Measurements from ENCODE around the gene BMS1.
"Not testable (repeated sequence)": the region's sequence is repeated elsewhere in the genome, so short reads cannot be mapped to it uniquely, and the experiment has no call there.

The BMS1 gene, protein sequence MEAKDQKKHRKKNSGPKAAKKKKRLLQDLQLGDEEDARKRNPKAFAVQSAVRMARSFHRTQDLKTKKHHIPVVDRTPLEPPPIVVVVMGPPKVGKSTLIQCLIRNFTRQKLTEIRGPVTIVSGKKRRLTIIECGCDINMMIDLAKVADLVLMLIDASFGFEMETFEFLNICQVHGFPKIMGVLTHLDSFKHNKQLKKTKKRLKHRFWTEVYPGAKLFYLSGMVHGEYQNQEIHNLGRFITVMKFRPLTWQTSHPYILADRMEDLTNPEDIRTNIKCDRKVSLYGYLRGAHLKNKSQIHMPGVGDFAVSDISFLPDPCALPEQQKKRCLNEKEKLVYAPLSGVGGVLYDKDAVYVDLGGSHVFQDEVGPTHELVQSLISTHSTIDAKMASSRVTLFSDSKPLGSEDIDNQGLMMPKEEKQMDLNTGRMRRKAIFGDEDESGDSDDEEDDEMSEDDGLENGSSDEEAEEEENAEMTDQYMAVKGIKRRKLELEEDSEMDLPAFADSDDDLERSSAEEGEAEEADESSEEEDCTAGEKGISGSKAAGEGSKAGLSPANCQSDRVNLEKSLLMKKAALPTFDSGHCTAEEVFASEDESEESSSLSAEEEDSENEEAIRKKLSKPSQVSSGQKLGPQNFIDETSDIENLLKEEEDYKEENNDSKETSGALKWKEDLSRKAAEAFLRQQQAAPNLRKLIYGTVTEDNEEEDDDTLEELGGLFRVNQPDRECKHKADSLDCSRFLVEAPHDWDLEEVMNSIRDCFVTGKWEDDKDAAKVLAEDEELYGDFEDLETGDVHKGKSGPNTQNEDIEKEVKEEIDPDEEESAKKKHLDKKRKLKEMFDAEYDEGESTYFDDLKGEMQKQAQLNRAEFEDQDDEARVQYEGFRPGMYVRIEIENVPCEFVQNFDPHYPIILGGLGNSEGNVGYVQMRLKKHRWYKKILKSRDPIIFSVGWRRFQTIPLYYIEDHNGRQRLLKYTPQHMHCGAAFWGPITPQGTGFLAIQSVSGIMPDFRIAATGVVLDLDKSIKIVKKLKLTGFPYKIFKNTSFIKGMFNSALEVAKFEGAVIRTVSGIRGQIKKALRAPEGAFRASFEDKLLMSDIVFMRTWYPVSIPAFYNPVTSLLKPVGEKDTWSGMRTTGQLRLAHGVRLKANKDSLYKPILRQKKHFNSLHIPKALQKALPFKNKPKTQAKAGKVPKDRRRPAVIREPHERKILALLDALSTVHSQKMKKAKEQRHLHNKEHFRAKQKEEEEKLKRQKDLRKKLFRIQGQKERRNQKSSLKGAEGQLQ

GRCh38 chr10:42782446-42783180, at the start of gene BMS1:
Gene BMS1 (plus strand): TSS chr10:42782795. CDS start chr10:42784395, 1,600 bp downstream.
- peak; percentile 77 for DNase-seq (ENCODE audit: low read depth)

- no peak for DNase-seq (ENCODE audit: low read depth)
Observed at GRCh38 chr10:42734536-42734935, 48.1 kb upstream of the BMS1 start.

GRCh38 chr10:42738679-42739078, 43.9 kb upstream of the BMS1 start:
- DNase-seq (ENCODE audit: low read depth) = no peak

DNA sequence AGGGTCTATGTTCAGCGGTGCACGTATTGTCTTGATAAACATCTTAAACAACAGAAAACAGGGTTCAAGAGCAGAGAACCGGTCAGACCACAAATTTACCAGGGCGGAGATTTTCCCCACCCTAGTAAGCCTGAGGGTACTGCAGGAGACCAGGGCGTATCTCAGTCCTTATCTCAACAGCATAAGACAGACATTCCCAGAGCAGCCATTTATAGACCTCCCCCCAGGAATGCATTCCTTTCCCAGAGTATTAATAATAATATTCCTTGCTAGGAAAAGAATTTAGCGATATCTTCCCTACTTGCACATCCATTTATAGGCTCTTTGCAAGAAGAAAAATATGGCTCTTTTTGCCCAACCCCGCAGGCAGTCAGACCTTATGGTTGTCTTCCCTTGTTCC, 41.1 kb upstream of the BMS1 start:
- DNase-seq (ENCODE audit: low read depth) = not testable (repeated sequence)

- no peak for DNase-seq (ENCODE audit: low read depth)
Observed at GRCh38 chr10:42743697-42744096, 38.9 kb upstream of the BMS1 start.

DNA sequence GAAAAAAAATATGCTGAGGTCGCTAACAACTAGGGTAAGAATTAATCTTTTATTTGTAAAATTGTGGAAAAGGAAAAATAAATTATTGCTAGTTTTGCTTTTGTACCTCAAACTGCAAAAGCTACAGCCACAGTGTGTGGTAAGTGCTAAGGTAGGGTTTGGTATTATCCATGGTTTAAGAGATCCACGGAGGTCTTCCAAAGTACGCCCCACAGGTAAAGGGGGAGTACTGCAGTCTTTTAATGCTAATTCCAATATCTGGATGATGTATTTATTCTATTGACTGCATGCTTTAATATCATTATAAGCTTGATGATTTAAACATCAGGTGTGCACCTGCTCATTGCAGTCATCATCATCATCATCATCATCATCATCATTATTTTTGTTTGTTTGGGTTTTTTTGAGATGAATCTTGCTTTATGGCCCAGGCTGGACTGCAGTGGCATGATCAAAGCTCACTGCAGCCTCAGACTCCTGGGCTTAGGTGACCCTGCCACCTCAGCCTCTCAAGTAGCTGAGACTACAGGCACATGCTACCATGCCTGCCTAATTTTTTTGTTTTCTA, 38.4 kb upstream of the BMS1 start:
- no peak for DNase-seq (ENCODE audit: low read depth)

GRCh38 chr10:42753126-42753506, 29.5 kb upstream of the BMS1 start:
- peak; percentile 49 for DNase-seq (ENCODE audit: low read depth)

DNA sequence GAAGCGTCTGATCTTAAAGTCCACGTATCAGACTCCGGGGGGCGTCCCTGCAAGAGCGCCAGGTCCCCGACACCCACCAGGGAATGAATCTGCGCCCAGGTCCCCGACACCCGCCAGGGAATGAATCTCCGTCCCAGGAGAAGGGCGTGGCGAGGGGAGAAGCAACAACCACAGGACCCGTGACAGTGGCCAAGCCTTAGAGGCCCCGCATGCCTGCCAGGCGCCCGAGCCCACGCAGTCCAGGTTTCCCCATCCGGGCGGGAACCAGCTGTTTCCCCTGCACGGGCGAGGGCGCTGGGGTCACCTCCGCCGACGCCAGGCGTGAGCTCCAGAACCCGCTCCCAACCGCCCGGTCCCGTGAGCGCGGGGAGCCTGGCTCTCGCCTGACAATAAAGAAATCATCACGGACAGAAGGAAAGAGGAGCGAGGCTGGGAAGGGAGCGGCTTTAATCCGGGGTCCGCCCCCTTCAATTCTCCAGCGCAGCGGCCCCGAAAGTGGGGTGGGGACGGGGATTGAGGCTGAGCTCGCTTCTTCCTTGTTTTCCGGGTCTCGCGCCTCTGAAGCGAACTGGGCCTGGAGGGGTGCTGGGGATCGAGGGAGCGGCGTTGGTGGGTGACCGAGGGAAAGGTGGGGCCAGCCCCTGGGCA, 29.0 kb upstream of the BMS1 start:
- no peak for DNase-seq (ENCODE audit: low read depth)

- DNase-seq (ENCODE audit: low read depth) = no peak
Observed at GRCh38 chr10:42754155-42755027, 28.2 kb upstream of the BMS1 start.

- no peak for DNase-seq (ENCODE audit: low read depth)
Observed at GRCh38 chr10:42755028-42755451, 27.6 kb upstream of the BMS1 start.

- DNase-seq (ENCODE audit: low read depth) = no peak
Observed at GRCh38 chr10:42755556-42756093, 27.0 kb upstream of the BMS1 start.

DNA sequence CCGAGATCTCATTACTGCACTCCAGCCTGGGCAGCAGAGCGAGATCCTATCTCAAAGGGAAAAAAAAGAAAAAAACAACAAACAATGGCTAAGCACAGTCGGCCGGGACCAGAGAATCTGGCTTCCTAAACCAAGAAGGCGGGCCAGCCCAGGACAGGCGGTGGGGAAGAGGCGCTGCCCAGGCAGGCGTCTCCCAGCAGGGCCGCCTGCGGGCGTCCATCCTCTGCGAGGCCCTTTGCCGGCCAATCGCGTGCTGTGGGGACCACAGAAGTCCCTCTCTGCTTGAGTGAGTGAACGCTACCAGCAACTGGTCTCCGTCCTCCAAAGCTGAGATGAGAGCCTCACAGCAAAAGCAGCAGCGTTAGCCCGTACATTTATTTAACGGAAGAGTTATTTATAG, 14.7 kb upstream of the BMS1 start:
- DNase-seq (ENCODE audit: low read depth) = no peak

DNA sequence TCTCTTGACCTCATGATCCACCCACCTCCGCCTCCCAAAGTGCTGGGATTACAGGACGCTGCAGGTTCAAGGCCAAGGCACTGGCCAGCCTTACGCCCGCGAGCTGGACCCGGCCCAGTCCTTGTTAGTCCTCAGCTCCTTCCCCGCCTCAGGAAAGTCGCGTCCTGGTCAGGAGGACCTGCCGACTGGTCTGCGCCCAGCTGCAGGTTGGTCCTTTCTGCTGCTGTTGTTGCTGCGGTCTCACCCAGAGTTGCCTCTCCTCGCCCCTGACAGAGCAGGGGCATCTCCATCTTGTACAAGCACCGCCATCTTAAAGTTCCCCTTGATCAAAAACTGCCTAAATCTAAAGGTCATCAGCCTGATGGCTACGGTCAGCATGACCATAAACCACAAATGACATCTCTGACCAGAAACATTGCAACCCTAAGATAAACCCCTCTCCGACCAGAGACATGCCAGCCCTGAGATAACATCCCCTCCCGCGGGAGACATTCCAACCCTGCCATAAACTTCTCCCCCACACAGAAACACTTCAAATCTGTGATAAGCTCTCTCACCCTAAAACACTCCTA, 13.9 kb upstream of the BMS1 start:
- DNase-seq (ENCODE audit: low read depth) = no peak

GRCh38 chr10:42769173-42769572, 13.4 kb upstream of the BMS1 start:
- no peak for DNase-seq (ENCODE audit: low read depth)

GRCh38 chr10:42769673-42770072, 12.9 kb upstream of the BMS1 start:
- no peak for DNase-seq (ENCODE audit: low read depth)

DNA sequence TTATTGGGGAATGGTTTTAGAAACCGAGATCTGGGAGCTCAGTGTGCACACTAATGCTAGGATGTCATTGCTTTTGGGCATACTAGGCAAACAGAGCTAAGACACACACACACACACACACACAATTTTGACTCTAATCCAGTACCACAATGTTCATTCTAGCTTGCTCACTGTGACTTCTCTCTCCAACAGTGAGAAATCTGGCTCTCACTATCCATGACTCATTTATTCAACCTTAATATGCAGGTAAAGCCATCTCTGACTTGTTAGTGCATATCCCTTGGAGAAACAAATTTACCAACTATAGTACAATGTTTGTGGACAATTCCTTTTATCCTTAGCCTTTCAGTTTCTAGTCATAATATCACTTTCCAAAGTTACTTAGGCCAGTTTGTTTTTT, 5.9 kb upstream of the BMS1 start:
- DNase-seq (ENCODE audit: low read depth) = no peak

GRCh38 chr10:42780456-42780855, 2.1 kb upstream of the BMS1 start:
- DNase-seq (ENCODE audit: low read depth) = no peak

DNA sequence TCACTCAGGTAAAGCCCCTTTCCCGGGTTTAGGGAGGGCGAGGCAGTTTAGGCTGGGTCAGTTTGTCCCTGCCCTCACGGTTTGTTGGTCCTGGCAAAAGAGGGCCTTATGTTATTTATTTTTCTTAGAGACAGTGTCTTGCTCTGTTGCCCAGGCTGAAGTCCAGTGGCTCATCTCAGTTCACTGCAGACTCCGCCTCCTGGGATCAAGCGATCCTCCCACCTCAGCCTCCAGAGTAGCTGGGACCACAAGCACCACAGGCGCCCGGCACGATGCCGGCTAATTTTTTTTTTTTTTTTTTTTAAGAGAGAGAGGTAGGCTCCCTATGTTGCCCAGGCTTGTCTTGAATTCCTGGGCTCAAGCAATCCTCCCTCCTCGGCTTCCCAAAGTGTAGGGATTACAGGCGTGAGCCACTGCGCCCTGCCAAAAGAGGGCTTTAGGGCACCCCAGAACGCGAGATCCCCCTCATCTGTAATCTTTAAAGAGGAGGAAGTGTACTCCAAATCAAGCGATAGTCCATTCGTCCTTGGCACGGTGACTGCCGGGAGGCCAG, 626 bp upstream of the BMS1 start:
- no peak for DNase-seq (ENCODE audit: low read depth)

- no peak for DNase-seq (ENCODE audit: low read depth)
Observed at GRCh38 chr10:42783181-42783549, 570 bp downstream of the BMS1 start.
